G401 (cell line): ENCODE data around the gene PEAK1. TPM values are rescaled to one million over a fixed set of nuclear protein-coding genes. Genes with fewer than 3 reads are reported as not detected.
A peak's percentile ranks its signal among the peaks of the same experiment; 100 is the strongest.
"Not testable (repeated sequence)": the region's sequence is repeated elsewhere in the genome, so short reads cannot be mapped to it uniquely, and the experiment has no call there.

Source experiments
- DNase-seq: peaks from one replicate; pipeline ENCODE4 v3.0.0-alpha.2; 2015; ENCODE audit warnings: low spot score
- in situ Hi-C: cut with HindIII; loops from 2 replicates; pipeline ENCODE4 v1.10.0; 2016; ENCODE audit warnings: low sequenced_read_pairs, mixed read lengths
- total RNA-seq: library from RNA; depleted of rRNA; stranded (reverse); fragments of >200 nt; shearing (Covaris generic); gene quantifications from 2 replicates; pipeline ENCODE4 v1.2.3, GENCODE V29; 2014

The PEAK1 gene
- total RNA-seq, 1 experiment from 2014 or later = 14.3 TPM

DNA sequence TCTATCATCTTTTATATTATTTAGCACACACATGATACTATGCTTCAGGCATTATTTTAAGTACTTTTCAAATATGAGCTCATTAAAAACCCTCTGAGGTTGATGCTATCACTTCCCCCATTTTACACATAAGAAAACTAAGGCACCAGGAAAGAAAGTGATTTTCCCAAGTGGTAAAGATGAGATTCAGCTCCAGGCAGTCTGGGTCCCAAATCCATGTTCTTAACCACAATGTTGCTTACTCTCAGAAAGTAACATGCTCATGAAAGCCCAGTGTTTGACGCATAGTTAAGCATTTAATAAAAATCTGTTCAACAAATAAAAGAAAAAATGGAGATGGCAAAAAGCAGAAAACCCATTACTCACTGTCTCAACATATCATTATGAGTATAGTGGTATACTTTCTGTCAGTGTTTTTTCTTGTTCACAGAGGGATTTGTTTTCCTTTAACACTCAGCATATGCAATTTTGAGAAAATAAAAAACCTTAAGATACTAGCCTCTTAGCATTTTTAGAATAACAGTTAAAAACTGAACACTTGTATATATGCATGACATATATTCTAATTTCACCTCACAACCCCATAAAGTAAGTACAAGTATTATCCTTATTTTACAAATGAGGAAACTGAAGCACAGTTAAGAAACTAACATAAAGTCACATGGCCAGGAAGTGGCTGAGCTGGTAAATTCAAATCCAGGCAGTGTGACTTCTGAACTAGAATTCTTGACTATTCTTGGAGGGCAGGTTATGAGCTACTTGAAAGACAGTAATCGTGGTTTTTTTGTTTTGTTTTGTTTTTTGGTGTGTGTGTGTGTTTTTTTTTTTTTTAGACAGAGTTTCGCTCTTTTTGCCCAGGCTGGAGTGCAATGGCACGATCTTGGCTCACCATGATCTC, 10.4 kb downstream of the PEAK1 start:
- no peak for DNase-seq
- in situ Hi-C loops = no loop called here

DNA sequence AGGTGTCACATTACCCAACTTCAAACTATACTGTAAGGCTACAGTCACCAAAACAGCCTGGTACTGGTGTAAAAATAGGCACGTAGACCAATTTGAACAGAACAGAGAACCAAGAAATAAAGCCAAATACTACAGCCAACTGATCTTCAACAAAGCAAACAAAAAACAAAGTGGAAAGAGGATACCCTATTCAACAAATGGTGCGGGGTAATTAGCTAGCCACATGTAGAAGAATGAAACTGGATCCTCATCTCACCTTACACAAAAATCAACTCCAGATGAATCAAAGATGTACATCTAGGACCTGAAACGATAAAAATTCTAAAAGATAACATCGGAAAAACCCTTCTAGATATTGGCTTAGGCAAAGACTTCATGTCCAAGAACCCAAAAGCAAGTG, 13.1 kb downstream of the PEAK1 start:
- no peak for DNase-seq
- in situ Hi-C loops = no loop called here

DNA sequence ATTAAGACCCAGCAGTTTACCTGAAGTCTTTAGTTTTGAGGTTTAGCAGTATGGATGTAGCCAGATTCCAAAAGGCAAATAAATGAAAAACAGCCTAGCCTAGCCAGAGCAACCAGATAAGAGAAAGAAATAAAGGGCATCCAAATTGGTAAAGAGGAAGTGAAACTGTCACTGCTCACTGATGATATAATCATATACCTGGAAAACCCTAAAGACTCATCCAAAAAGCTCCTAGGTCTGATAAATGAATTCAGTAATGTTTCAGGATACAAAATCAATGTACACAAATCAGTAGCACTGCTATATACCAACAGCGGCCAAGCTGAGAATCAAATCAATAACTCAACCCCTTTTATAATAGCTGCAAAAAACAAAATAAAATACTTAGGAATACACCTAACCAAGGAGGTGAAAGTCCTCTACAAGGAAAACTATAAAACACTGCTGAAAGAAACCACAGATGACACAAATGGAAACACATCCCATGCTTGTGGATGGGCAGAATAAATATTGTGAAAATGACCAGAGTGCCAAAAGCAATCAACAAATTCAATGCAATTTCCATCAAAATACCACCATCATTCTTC, 13.6 kb downstream of the PEAK1 start:
- DNase-seq, in situ Hi-C loops: not testable (repeated sequence)

DNA sequence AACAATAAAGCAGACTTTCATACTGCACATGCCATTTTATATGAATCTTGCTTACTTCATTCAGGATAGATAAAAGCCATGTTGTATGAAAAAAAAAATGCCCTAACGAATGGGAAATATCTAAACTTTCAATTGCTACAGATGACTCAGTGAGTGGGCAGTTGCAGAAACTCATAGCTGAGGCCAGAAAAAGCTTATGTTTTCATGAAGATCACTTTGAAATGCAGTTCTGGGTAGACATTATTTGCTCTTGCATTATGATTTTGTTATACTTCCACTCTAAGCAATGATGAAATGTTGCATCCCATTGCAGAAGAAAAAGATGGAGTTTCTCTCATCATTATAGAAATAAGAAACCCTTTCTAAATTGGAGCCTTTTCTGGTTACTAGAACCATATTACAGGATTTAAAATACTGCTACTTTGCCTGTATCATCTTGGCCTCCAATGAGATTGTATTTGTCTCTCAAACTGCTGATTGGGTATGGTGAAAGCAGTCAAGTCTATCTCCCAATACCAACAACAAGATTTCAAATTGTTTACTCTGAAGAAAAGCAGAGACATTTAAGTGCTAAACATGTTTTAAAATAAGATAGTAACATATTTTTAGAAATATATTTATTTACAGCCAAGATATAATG, 17.0 kb downstream of the PEAK1 start:
- DNase-seq = no peak
- in situ Hi-C loops = no loop called here

DNA sequence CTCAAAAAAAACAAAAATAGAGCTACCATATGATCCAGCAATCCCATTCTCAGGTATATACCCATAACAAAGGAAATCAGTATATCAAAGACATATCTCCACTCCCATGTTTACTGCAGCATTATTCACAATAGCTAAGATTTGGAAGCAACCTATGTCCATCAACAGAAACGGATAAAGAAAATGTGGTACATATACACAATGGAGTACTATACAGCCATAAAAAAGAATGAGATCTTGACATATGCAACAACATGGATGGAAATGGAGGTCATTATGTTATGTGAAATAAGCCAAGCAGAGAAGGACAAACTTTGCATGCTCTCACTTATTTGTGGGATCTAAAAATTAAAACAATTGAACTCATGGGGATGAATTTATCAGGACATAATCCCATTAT, 19.6 kb downstream of the PEAK1 start:
- in situ Hi-C loops = no loop called here

DNA sequence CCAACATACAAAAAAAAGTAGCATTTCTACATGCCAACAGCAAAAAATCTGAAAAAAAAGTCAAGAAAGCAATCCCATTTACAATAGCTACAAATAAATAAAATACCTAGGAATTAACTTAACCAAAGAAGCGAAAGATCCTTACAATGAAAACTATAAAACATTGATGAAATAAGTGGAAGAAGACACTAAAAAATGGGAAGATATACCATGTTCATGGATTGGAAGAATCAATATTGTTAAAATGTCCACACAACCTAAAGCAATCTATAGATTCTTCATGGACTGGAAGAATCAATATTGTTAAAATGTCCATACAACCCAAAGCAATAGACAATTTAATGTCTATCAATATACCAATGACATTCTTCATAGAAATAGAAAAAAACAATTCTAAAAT, 21.0 kb downstream of the PEAK1 start:
- in situ Hi-C loops = no loop called here
- no peak for DNase-seq

More for the DNA sequence above, 19.6 kb downstream of the PEAK1 start:
- DNase-seq = no peak

DNA sequence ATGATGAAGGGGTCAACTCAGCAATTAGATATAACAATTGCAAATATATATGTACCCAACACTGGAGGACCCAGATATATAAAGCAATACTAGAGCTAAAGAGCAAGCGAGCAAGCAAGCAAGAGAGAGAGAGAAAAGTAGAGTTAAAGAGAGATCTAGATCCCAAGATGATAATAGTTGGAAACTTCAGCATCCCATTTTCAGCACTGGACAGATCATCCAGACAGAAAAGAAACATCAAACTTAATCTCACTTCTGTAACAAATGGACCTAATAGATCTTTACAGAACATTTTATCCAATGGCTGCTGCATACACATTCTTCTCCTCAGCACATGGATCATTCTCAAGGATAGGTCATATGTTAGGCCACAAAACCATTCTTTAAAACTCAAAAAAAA, 23.2 kb downstream of the PEAK1 start:
- no peak for DNase-seq
- in situ Hi-C loops = no loop called here

DNA sequence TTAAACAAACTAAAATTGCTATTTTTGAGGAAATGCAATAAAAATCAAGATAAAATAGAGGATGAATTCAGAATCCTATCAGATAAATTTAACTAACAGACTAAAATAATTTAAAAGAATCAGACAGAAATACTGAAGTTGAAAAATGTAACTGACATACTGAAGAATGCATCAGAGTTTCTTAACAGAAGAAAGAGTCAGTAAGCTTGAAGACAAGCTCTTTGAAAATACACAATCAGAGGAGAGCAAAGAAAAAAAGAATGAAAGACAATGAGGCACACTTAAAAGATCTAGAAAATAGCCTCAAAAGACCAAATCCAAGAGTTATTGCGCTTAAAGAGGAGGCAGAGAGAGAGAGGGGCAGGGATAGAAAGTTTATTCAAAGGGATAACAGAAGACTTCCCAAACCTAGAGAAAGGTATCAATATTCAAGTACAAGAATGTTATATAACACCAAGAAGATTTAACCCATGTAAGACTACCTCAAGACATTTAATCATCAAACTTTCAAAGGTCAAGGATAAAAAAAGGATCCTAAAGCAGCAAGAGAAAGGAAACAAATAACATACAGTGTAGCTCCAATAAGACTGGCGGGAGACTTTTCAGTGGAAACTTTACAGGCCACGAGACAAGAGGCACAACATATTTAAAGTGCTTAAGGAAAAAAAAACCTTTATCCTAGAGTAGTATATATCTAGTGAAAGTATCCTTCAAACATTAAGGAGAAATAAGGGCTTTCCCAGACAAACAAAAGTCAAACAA, 24.7 kb downstream of the PEAK1 start:
- in situ Hi-C loops = no loop called here
- no peak for DNase-seq

DNA sequence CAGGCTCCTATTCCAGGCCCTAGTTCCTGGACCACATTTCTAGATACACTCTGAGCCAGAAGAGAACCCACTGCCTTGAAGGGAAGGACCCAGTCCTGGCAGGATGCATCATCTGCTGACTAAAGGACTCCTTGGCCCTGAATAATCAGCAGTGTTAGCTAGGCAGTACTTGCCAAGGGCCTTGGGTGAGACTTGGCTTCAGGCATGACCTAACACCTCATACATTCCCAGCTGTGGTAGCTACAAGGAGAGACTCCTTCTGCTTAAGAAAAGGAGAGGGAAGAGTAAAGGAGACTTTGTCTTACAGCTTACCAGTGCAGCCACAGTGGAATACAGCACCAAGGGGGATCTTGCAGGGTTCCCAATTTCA, 26.4 kb downstream of the PEAK1 start:
- in situ Hi-C loops = no loop called here

DNA sequence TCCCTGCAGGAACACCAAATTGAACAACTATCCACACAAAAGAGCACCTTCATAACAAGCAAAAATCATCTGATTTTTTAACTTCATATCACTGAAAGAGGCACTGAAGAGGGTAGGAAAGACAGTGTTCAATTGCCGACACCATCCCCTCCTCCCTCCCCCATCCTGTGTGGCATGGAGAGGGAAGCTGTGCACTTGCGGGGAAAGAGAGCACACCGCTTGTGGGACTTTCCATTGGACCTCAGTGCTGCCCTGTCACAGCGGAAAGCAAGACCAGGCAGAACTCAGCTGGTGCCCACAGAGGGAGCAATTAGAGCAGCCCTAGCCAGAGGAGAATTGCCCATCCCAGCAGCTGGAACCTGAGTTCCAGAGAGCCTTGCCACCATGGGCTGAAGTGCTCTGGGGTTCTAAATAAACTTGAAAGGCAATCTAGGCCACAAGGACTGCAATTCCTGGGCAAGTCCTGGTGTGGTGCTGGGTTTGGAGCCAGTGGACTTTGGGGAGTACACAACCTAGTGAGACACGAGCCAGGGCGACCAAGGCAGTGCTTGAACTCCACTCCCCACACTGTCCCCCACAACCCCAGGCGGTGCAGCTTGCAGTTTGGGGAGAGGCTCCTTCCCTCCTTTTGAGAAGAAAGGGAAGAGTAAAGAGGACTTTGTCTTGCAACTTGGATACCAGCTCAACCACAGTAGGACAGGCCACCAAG, 27.0 kb downstream of the PEAK1 start:
- in situ Hi-C loops = no loop called here
- DNase-seq = no peak

More for the DNA sequence above, 26.4 kb downstream of the PEAK1 start:
- no peak for DNase-seq

DNA sequence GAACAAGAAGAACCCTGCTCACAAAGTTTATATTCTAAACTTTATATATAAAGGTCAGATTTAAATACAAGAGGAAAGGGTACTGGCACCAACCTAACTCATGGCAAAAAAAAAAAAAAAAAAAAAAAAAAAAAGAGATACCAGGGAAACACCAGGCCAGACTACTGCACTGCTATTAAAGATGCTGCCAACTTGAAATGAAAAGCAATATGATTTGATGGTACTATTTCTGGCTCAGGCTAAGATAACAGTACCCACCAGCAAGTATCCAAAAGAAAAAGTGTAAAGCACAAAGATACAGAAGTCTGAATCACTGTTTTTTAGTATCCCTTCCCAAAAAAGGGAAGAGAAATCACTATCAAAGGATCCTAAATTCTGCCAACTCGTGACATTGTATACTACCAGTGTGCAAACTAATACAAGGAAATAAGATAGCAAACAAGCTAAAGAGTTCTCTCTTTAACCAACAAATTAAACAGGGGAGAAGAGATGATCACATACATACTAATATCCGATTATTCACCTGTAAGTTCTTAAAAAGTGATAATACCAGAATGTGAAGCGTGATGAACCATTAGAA, 28.4 kb downstream of the PEAK1 start:
- DNase-seq = no peak
- in situ Hi-C loops = no loop called here

DNA sequence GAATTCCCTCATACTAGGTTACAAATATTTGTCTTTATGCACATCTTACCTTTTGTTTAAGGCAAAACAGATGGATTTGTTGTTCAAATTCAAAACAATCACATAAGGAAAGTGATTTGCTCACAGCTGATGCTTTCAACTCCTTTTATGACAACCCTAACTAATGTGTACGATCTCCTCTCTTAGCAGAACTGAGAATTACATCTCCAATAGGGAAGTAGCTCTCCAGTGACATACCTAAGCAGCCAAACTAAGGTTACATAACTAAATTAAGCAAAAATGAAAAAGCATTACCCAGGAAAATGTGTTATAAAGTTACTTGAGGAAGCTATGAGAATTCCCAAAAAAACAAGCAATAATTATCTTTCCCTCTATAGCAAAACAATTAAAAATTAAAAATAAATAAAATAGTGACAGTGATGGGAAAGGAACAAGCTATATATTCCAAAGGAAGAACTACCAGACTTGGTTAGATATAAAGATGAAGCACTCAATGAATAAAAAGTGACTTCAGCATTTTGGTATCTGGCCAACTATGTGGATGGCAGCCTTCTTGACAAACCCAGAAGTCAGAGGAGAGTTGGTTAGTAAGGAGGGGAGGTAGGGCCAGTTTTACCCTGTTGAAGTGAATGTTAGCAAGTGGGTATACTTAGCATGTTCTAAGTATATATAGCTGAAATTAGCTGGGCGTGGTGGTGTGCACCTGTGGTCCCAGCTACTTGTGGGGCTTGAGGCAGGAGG, 32.4 kb downstream of the PEAK1 start:
- in situ Hi-C loops = no loop called here

DNA sequence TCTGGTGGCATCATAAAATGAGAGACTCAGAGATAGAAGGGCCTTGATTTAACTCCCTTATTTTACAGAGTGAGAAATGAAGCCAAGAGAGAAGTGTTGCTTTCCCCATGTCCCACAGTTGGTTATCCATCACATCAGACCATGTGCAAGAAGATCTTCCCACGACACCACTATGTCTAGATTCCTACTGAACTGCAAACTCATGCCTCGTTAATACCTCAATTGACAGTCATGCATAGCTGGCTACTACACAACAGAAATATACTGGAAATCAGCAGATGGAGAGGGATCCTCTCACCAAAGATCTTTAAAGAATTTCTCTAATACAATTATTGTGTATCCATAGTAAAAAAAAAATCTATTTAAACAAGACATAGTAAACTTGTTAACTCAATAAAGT, 33.3 kb downstream of the PEAK1 start:
- no peak for DNase-seq
- in situ Hi-C loops = no loop called here

More for the DNA sequence above, 32.4 kb downstream of the PEAK1 start:
- DNase-seq = no peak

DNA sequence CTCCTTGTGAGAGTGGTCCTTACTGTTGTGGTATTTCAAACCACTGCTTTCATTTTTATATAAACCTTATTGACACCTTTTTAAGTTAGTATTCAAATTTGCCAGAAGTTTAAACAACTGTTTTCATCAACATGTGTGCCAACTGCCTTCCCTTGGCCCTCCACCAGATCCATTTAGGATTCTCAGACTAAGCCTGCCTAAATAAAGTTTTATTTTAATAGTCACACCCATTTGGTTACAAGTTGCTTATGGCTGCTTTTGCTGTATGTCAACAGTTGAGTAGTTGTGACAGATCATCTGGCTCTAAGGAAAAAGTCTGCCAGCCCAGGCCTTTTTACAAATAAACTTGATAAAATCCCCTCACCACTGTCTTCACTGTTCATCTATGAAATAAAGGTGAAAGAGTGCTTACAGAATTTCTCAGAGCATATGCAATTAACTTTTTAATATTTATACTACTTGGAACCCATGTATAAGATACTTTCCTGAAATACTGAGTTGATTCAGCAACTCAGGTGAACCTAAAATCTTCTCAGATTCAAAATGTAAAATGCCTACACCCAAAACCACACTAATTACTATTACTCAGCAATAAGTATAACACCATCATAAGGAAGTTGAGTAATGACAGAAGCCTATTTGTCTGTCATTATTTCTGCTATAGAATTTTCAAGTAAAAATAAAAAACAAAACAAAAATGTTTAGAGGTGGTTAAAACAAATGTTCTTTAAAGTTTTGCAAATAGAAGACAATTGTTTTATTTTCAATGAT, 35.1 kb downstream of the PEAK1 start:
- DNase-seq = peak; percentile 3
- in situ Hi-C loops = no loop called here

DNA sequence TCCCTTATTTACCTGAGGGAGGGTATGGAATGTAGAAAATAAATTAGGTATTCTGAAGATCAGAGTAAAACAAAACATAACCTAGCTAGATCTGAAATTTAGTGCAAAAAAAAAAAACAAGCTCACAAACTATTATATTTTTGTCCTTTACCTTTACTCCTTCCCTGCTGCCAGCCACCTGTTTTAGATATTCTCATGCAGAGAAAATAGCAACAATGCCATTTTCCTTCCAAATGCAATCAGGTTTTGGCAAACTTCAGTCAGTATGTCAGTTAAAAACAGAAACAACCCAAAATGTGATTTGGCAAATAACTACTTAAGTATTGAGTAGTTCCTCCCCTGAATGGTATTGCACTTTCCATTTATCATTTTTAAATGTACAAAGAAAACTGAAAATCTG, 35.8 kb downstream of the PEAK1 start:
- in situ Hi-C loops = no loop called here
- peak; percentile 90 for DNase-seq

DNA sequence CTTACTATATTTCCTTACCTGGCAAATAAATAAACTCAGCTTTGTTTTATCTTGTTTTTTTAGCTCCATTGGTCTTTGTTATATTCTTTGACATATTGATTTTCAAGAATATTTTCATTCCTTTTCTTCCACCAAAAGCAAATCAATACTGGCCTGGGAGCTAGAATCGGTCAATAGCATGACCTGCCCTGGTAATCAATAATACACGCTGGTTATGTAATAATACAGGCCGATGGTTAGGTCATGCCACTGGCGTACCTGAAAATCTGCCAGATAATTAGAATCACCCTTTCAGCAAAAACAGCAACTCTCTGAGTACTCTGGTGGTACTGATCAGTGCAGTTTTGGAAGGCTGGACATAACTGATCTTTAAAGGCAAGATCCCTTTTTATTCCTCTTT, 39.9 kb downstream of the PEAK1 start:
- in situ Hi-C loops = no loop called here
- no peak for DNase-seq

DNA sequence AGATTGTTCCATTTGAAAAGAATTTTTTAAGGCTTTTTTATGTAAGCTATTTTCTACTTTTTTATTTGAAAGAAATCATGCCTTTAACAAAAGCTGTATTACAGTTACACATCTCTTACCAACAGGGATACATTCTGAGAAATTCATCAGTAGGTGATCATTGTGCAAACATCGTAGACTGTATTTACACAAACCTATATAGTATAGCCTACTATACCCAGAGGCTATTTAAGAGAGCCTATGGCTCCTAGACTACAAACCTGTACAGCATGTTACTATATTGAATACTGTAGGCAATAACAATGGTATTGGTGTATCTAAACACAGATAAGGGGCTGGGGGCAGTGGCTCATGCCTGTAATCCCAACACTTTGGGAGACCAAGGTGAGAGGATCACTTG, 43.1 kb downstream of the PEAK1 start:
- no peak for DNase-seq
- in situ Hi-C loops = no loop called here
